Chondrocyte (in vitro differentiated cells): ENCODE measurements around the gene FAM181A. TPM values are rescaled to one million over a fixed set of nuclear protein-coding genes. Genes with fewer than 3 reads are reported as not detected.

Source experiments
- DNase-seq: peaks from one replicate; pipeline ENCODE4 v3.0.0; 2021; ENCODE audit warnings: mixed read lengths, low spot score
- H3K27ac Mint-ChIP-seq: one replicate; pipeline ENCODE4 v1.8.0; 2021; ENCODE audit warnings: mild to moderate bottlenecking, moderate library complexity, mixed read lengths; ENCODE audit not compliant: unreplicated experiment
- H3K27me3 Mint-ChIP-seq: 2 replicates; pipeline ENCODE4 v1.8.0; 2021; ENCODE audit warnings: low read depth, mixed read lengths
- H3K36me3 Mint-ChIP-seq: 2 replicates; pipeline ENCODE4 v1.8.0; 2021; ENCODE audit warnings: low read depth, mixed read lengths
- H3K4me1 Mint-ChIP-seq: 2 replicates; pipeline ENCODE4 v1.8.0; 2021; ENCODE audit warnings: low read depth, mild to moderate bottlenecking, mixed read lengths
- H3K4me3 Mint-ChIP-seq: one replicate; pipeline ENCODE4 v1.8.0; 2021; ENCODE audit warnings: mild to moderate bottlenecking, moderate library complexity, mixed read lengths; ENCODE audit not compliant: unreplicated experiment
- H3K9me3 Mint-ChIP-seq: 2 replicates; pipeline ENCODE4 v1.8.0; 2021; ENCODE audit warnings: low read depth, mixed read lengths
- total RNA-seq: library from RNA; stranded (reverse); gene quantifications from 3 replicates; pipeline ENCODE4 v1.2.1, GENCODE V29; 2021
- TF ChIP-seq, protein P1 (sequence below): fragments of 200-600 bp; sonication (generic); IDR thresholded peaks from 2 replicates; pipeline ENCODE4 v1.5.0; 2021; ENCODE audit warnings: antibody characterized with exemption, mild to moderate bottlenecking, moderate library complexity

Gene FAM181A
- total RNA-seq, 1 donor from 2014 or later = not detected

DNA sequence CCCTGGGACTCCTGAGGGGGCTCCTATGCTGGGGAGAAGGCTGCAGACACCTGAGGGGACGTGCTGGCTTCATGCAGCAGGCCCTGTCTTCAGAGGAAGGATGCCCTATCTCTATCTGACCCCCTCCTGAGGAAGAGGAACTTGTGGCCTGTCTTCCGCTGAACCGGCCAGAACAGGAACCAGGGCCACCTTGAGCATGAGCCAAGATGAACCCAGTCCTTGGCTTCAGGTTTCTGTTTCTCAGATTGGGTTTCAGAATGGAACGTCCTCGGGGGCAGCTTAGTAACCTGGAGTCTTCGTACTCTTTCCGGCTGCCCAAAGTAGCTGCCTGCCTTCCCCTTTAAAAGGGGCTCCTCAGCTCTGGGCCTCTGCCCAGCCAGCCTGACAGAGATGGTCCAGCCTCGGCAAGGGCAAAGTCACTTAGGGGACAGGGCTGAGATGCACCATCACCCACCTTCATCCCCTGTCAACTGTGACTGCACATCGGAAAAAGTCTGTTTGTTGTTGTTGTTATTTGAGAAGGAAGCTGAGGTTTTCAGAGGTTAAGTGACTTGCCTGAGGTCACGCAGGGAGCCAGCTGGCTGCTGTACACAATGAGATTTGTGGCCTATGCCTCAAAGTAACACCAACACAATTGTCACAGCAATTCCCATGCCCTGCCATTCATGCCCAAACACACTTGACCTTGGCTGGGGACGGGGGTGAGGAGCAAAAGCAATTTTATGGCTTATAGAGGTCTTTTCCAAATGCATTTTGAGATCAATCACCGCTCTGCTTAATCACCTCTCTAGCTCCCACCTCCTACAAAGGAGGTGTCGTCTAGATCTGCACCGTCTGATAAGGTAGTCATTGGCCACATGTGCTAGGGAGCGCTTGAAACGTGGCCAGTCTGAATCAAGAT, 35.8 kb downstream of the FAM181A start:
- Mint-ChIP-seq H3K27me3 (peaks cover 4% of the 10 kb centered on the region), H3K9me3 (peaks cover 8% of the 10 kb centered on the region), H3K36me3 (peaks cover 1% of the 10 kb centered on the region), H3K4me1 (peaks cover 33% of the 10 kb centered on the region), H3K27ac (no peak overlapping the region), H3K4me3 (no peak overlapping the region)
- TF ChIP-seq, protein P1, sequence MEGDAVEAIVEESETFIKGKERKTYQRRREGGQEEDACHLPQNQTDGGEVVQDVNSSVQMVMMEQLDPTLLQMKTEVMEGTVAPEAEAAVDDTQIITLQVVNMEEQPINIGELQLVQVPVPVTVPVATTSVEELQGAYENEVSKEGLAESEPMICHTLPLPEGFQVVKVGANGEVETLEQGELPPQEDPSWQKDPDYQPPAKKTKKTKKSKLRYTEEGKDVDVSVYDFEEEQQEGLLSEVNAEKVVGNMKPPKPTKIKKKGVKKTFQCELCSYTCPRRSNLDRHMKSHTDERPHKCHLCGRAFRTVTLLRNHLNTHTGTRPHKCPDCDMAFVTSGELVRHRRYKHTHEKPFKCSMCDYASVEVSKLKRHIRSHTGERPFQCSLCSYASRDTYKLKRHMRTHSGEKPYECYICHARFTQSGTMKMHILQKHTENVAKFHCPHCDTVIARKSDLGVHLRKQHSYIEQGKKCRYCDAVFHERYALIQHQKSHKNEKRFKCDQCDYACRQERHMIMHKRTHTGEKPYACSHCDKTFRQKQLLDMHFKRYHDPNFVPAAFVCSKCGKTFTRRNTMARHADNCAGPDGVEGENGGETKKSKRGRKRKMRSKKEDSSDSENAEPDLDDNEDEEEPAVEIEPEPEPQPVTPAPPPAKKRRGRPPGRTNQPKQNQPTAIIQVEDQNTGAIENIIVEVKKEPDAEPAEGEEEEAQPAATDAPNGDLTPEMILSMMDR = no peak
- DNase-seq = no peak

DNA sequence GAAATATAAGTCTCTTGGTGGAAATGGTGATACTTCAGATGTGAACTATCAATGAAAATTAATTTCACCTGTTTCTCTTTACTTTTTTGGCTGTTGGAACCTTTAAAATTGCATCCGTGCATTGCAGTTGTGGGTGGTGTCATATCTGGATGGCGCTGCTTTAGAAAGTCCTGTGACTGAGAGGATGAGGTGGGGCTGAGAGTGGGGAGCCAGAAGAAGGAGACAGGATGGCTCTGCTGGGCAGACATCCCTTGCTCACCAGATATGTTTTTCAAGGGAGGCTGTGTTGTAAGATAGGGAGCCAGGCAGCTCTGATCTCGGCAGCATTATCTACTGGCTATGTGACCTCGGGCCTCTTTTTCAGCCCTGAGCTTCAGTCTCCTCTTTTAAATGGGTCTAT, 36.5 kb downstream of the FAM181A start:
- Mint-ChIP-seq H3K27ac (no peak overlapping the region), H3K4me1 (peaks cover 33% of the 10 kb centered on the region), H3K27me3 (peaks cover 4% of the 10 kb centered on the region), H3K4me3 (no peak overlapping the region), H3K36me3 (peaks cover 1% of the 10 kb centered on the region), H3K9me3 (peaks cover 8% of the 10 kb centered on the region)
- no peak for DNase-seq
- TF ChIP-seq, protein P1 = no peak

DNA sequence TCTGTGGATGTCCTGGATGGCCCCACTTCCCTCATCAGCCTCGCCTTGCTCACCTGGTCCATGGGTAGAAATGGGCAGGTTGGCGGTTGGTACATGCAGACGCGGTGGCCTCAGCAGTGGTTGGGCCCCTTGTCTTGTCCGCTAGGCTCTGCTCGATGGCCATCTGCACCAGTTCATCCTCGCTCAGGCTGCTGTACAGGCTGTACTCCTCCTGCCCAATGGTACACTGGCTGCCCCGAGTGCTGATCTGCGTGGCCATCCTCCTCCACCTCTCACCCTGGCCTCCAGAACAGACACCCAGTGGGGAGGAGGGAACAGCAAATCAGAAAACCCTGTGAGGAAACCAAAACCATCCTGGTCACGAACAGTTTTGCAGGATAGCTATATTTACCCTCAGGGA, 37.1 kb downstream of the FAM181A start:
- Mint-ChIP-seq H3K4me3 (no peak overlapping the region), H3K27me3 (peaks cover 6% of the 10 kb centered on the region), H3K36me3 (peaks cover 1% of the 10 kb centered on the region), H3K4me1 (peaks cover 32% of the 10 kb centered on the region), H3K9me3 (peaks cover 8% of the 10 kb centered on the region), H3K27ac (no peak overlapping the region)
- TF ChIP-seq, protein P1 = no peak
- DNase-seq = no peak

DNA sequence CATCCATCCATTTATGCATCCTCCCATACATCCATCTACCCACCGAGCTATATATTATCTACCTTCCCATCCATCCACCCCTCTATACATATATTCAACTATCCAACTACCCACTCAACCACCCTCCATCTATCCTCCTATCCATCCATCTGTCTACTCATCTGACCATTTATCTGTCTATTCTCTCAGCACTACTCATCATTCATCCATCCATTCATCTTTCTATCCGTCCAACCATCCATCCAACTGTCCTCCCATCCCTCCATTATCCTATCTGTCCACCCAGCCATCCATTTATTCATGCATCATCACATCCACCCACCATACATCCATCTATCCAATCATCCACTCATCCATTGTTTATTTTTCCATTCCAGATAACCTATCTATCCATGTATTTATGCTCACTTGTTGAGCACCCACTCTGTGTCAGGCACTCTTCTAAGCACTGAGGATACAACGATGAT, 37.7 kb downstream of the FAM181A start:
- peaks cover 6% of the 10 kb centered on the region for H3K27me3 Mint-ChIP-seq
- no peak overlapping the region for H3K4me3 Mint-ChIP-seq
- H3K27ac Mint-ChIP-seq = peak overlapping the region; percentile 78
- no peak for DNase-seq
- peaks cover 8% of the 10 kb centered on the region for H3K9me3 Mint-ChIP-seq
- TF ChIP-seq, protein P1 = no peak
- peaks cover 30% of the 10 kb centered on the region for H3K4me1 Mint-ChIP-seq
- H3K36me3 Mint-ChIP-seq = peaks cover 1% of the 10 kb centered on the region

DNA sequence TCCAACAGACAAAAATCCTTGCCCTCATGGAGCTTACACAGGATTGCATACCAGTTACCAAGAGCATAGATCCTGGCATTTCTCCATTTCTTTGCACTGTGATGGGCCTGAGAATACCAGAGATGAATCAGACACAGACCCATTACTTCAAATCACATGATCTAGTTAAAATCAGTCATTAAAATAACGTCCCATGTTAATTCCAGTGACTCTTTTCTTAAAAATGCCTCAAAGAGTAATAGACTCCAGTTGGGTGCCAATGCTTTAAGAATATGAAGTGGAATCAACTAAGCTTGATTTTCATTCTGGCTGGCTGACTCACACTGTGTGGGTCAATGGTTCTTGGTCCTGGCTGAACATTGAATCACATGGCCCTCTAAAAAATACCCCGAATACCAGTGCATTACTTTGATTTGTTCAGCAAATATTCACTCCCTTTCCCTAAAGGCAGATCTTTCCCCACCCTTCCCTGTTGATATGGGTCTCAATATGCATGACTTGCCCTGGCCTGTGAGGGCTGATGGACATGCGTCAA, 38.2 kb downstream of the FAM181A start:
- Mint-ChIP-seq H3K27me3 (peaks cover 6% of the 10 kb centered on the region), H3K9me3 (peaks cover 8% of the 10 kb centered on the region), H3K4me3 (no peak overlapping the region), H3K36me3 (peaks cover 1% of the 10 kb centered on the region), H3K4me1 (peaks cover 30% of the 10 kb centered on the region), H3K27ac (peak overlapping the region; percentile 89)
- TF ChIP-seq, protein P1 = no peak
- DNase-seq = no peak
